Left ventricle myocardium inferior (tissue), 1 donor: Measurements from ENCODE around the gene INF2. TPM values are rescaled to one million over a fixed set of nuclear protein-coding genes. Genes with fewer than 3 reads are reported as not detected.

ENCODE experiments used
- DNase-seq: peaks from one replicate; pipeline ENCODE4 v3.0.0-alpha.2; 2020
- H3K27ac ChIP-seq: fragments of 200-600 bp; replicated peaks from 2 replicates; pipeline ENCODE4 v1.8.0; 2021
- H3K27me3 ChIP-seq: fragments of 200-600 bp; 2 replicates; pipeline ENCODE4 v1.8.0; 2021; ENCODE audit warnings: low read depth
- H3K36me3 ChIP-seq: fragments of 200-600 bp; 2 replicates; pipeline ENCODE4 v1.8.0; 2021
- H3K4me1 ChIP-seq: fragments of 200-600 bp; 2 replicates; pipeline ENCODE4 v1.8.0; 2021
- H3K4me3 ChIP-seq: fragments of 200-600 bp; 2 replicates; pipeline ENCODE4 v1.8.0; 2021; ENCODE audit warnings: mild to moderate bottlenecking, moderate library complexity
- H3K9me3 ChIP-seq: fragments of 200-600 bp; replicated peaks from 2 replicates; pipeline ENCODE4 v1.8.0; 2021
- intact Hi-C: fragments of 100-400 bp; cut with micrococcal nuclease; formaldehyde crosslinking; loops from one replicate; pipeline ENCODE4 v1.11.0; 2022
- total RNA-seq: library from RNA; stranded (reverse); fragmentation: NEBNext Ultra II Directional; extraction: Animal tissue kit (Norgen Biotek cat#: 25700); gene quantifications from one replicate; pipeline ENCODE4 v1.2.1, GENCODE V29; 2021
- TF ChIP-seq, protein P1 (sequence below): fragments of 200-600 bp; IDR thresholded peaks from 2 replicates; pipeline ENCODE4 v1.8.0; 2021; ENCODE audit warnings: antibody characterized with exemption, mild to moderate bottlenecking, borderline replicate concordance
- donor health status: DM: no; HTN: yes; CAD: no; lungs with severe emphysema.

Gene INF2
- total RNA-seq, 1 donor from 2014 or later: 28.5 TPM

DNA sequence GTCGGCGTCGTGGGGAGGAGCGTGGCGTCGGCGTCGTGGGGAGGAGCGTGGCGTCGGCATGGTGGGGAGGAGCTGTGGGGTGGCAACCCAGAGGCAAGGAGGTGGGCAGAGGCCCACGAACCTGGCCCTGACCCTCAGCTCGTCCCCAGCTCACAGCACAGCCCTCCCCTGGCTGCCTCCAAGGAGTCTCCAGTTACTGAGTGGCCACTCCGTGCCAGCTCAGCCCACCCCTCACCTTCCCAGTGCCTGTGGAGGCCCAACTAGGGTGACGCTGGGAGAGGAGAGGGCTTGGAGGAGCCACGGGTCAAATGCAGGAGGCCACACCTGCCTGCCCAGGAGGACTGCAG is 40.4 kb downstream of the INF2 start:
- H3K4me1 ChIP-seq: peaks cover 93% of the 10 kb centered on the region

DNA sequence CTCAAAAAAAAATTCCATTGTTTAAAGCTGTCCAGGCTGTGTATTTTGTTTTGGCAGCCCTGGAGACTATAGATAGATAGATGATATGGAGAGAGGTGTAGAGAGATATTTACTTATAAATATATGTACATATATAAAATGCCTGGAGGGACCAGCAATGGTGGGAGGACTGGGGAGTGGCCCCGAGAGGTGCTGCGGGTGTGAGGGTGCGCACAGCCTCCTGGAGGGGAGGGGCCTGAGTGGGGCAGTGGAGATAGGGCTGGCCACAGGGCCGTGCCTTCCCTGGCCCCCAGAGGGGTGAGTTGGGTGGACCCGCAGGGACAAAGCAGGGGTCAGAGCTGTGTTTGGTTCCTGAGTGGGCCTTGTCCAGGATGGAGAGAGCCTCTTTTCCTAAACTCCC is 41.1 kb downstream of the INF2 start:
- Histone ChIP-seq H3K4me3 (no peak overlapping the region), H3K9me3 (no peaks in the 10 kb centered on the region), H3K27ac (peak overlapping the region; percentile 98), H3K4me1 (peaks cover 93% of the 10 kb centered on the region), H3K27me3 (no peaks in the 10 kb centered on the region), H3K36me3 (no peaks in the 10 kb centered on the region)
- DNase-seq: no peak
- TF ChIP-seq, protein P1, sequence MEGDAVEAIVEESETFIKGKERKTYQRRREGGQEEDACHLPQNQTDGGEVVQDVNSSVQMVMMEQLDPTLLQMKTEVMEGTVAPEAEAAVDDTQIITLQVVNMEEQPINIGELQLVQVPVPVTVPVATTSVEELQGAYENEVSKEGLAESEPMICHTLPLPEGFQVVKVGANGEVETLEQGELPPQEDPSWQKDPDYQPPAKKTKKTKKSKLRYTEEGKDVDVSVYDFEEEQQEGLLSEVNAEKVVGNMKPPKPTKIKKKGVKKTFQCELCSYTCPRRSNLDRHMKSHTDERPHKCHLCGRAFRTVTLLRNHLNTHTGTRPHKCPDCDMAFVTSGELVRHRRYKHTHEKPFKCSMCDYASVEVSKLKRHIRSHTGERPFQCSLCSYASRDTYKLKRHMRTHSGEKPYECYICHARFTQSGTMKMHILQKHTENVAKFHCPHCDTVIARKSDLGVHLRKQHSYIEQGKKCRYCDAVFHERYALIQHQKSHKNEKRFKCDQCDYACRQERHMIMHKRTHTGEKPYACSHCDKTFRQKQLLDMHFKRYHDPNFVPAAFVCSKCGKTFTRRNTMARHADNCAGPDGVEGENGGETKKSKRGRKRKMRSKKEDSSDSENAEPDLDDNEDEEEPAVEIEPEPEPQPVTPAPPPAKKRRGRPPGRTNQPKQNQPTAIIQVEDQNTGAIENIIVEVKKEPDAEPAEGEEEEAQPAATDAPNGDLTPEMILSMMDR: no peak
- intact Hi-C loops: no loop called here

More for the DNA sequence above, 40.4 kb downstream of the INF2 start:
- H3K27me3 ChIP-seq: no peaks in the 10 kb centered on the region
- H3K4me3 ChIP-seq: no peak overlapping the region
- TF ChIP-seq, protein P1: no peak
- H3K9me3 ChIP-seq: no peaks in the 10 kb centered on the region
- intact Hi-C loops: no loop called here
- peak overlapping the region; percentile 98 for H3K27ac ChIP-seq
- DNase-seq: no peak
- no peaks in the 10 kb centered on the region for H3K36me3 ChIP-seq

DNA sequence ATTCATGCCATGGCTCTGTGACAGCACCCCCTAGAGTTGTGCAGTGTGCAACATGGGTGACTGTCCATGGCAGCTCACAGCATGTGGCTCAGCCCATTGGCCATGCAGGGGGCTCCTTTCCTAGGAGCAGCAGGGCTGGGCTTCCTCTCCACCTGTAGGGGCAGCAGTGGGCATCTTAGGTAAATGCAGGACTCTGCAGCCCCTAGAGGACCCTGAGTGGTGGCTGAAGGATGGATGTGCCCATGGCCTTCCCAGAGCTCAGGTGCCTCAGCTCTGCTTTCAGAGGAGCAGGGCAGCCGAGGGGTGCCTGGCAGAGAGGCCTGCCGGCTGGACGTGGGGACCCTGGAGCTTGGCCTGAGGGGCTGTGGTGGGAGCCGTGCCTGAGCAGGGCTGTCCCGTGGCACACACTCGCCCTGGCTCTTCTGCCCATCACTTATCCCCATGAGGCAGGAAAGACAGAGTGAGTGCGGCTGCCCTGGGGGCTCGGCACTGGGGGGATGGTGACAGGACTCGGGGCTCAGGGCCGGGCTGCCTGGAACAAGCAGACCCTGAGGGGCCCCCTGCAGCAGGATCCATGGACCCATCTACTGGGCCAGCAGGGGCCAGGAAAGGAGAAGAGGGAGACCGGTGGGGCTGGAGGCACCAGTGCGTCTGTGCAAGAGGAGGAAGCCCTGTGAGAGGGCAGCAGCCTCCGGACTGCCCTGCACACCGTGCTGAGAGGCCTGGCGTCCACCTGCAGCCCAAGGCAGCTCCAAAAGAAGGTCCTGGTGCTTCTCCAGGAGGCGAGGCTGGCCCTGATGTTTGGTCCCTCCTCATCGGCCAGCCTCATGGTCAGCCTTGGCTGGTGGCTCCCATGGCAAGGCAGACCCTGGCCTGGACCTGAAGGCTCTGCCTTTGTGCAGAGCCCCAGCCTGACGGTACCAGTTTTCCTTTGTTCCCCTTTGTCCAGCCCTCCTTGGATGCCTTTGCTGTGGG is 42.2 kb downstream of the INF2 start:
- Histone ChIP-seq H3K9me3 (no peaks in the 10 kb centered on the region), H3K27me3 (no peaks in the 10 kb centered on the region), H3K27ac (peak overlapping the region; percentile 98), H3K4me3 (no peak overlapping the region), H3K4me1 (peaks cover 93% of the 10 kb centered on the region), H3K36me3 (no peaks in the 10 kb centered on the region)
- intact Hi-C loops: no loop called here
- DNase-seq: no peak
- TF ChIP-seq, protein P1: peak; percentile 43

DNA sequence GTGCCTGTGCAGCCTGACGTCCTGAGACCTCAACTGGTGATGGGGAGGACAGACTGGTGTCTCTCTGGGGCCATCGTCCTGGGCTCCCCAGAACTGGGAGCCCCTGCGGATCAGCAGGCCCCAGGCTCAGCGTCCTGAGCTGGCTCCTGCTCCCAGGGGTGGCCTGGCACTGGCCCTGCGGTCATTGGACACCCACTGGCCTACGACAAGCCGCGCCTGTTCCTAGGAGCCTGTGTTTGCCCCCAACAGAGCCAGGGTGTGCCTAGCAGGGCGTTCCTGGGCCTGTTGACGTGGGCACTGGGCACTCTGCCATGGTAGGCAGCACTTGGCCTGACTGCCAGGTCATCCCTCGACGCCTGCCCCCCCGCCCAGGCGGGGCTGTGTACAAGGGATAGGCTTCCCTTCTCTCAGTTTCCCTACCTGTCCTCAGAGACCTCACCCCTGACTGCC is 43.0 kb downstream of the INF2 start:
- Histone ChIP-seq H3K9me3 (no peaks in the 10 kb centered on the region), H3K4me3 (no peak overlapping the region), H3K27ac (peak overlapping the region; percentile 98), H3K27me3 (no peaks in the 10 kb centered on the region), H3K4me1 (peaks cover 93% of the 10 kb centered on the region), H3K36me3 (no peaks in the 10 kb centered on the region)
- DNase-seq: peak; percentile 88
- TF ChIP-seq, protein P1: no peak
- intact Hi-C loops: no loop called here

DNA sequence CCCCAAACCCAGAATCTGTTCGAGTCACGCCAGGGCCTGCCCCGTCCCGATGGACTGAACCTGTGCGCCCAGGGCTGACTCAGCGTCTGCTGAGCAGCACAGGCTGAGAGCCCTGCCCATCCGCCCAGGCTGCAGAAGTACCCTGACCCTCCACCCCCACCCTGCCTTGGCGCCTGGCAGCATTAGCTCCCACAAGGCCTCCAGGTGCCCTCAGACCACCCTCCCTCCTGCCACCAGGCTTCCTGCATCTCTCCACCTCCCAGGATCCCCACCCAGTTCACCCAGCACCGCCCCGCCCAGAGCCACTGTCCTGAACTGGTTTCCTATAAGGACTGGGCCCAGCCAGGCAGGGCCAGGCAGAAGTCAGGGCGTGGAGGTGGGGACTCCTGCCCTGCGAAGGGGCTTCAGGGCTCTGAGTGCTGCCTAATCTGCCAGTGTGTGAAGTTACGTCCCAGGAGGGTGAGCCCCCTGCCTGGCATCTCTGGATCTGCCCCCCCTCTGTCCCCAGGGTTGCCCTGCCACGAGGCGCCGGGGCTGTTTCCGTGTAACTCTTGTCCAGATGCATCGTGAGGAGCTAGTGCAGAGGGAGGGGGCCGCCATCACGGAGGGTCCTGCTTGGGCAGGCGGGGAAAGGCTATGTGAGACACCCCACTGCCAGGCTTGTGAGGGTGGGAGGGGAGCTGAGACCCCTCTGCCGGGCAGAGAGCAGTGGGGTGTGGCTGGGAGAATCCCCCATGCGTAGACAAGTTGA is 43.7 kb downstream of the INF2 start:
- no peak for DNase-seq
- Histone ChIP-seq H3K4me3 (no peak overlapping the region), H3K27me3 (no peaks in the 10 kb centered on the region), H3K36me3 (peaks cover 4% of the 10 kb centered on the region), H3K4me1 (peaks cover 93% of the 10 kb centered on the region), H3K9me3 (no peaks in the 10 kb centered on the region), H3K27ac (peak overlapping the region; percentile 98)
- intact Hi-C loops: no loop called here
- TF ChIP-seq, protein P1: no peak
